Natural killer cell (primary cell): ENCODE data around the gene CORO2B. TPM values are rescaled to one million over a fixed set of nuclear protein-coding genes. Genes with fewer than 3 reads are reported as not detected.

Source experiments
- ATAC-seq, 3 donors: fragments of 150-1000 bp in 2 of 3; fragments of 200-7000 bp in 1 of 3; cut with Tn5 transposase; 1 replicate in 1 of 3; 2 replicates in 2 of 3; pipeline ENCODE4 v1.10.0; 2021; ENCODE audit warnings: mild to moderate bottlenecking in 2 of 3, moderate library complexity in 2 of 3
- DNase-seq, 2 donors: peaks; one replicate each; pipeline versions ENCODE4 v3.0.0 to v3.0.0-alpha.2; 2013 to 2021; ENCODE audit warnings: mixed read lengths in 1 of 2
- H3K27ac ChIP-seq: one replicate; pipeline ENCODE4 v1.5.1; 2013; ENCODE audit warnings: mild to moderate bottlenecking, low read length
- H3K27me3 ChIP-seq: one replicate; pipeline ENCODE4 v1.6.1; 2013; ENCODE audit warnings: low read length; ENCODE audit not compliant: control insufficient read depth, insufficient read depth
- H3K36me3 ChIP-seq: one replicate; pipeline ENCODE4 v1.6.1; 2013; ENCODE audit warnings: low read length; ENCODE audit not compliant: control insufficient read depth, insufficient read depth
- H3K4me1 ChIP-seq: one replicate; pipeline ENCODE4 v1.6.1; 2013; ENCODE audit warnings: low read length; ENCODE audit not compliant: control insufficient read depth, insufficient read depth
- H3K4me3 ChIP-seq: one replicate; pipeline ENCODE4 v1.5.1; 2013; ENCODE audit warnings: low read length
- H3K9me3 ChIP-seq: one replicate; pipeline ENCODE4 v1.6.1; 2013; ENCODE audit warnings: low read length; ENCODE audit not compliant: control insufficient read depth, insufficient read depth
- H3K27ac Mint-ChIP-seq, 2 donors: one replicate each; pipeline ENCODE4 v1.8.0; 2022; ENCODE audit warnings: mild to moderate bottlenecking in 2 of 2, mixed read lengths in 2 of 2, moderate library complexity in 1 of 2
- H3K27me3 Mint-ChIP-seq, 2 donors: one replicate each; pipeline ENCODE4 v1.8.0; 2022; ENCODE audit warnings: low read depth in 2 of 2, mixed read lengths in 2 of 2
- H3K36me3 Mint-ChIP-seq: one replicate; pipeline ENCODE4 v1.8.0; 2022; ENCODE audit warnings: mixed read lengths
- H3K4me1 Mint-ChIP-seq, 2 donors: one replicate each; pipeline ENCODE4 v1.8.0; 2022; ENCODE audit warnings: mixed read lengths in 2 of 2
- H3K4me3 Mint-ChIP-seq: one replicate; pipeline ENCODE4 v1.8.0; 2022; ENCODE audit warnings: mild to moderate bottlenecking, moderate library complexity, mixed read lengths
- H3K9me3 Mint-ChIP-seq, 2 donors: one replicate each; pipeline ENCODE4 v1.8.0; 2022; ENCODE audit warnings: mixed read lengths in 2 of 2
- WGBS: methylation state at CpG from one replicate; pipeline ENCODE4 v1.1.7; 2013; ENCODE audit warnings: missing lambda C conversion rate; ENCODE audit not compliant: insufficient coverage; 5-methylcytosine and 5-hydroxymethylcytosine counted together
- intact Hi-C: fragments of 100-400 bp; cut with micrococcal nuclease; formaldehyde crosslinking; loops from one replicate; pipeline ENCODE4 v1.14.2; 2022
- total RNA-seq, 4 donors: library from RNA; stranded (reverse); fragments of 120-200 nt in 1 of 4; gene quantifications; one replicate each; pipeline versions ENCODE4 v1.2.3 to v1.2.4, GENCODE V29; 2013 to 2022
- TF ChIP-seq, protein P1 (sequence below): fragments of 200-600 bp; IDR thresholded peaks from one replicate; pipeline ENCODE4 v1.8.0; 2022; ENCODE audit warnings: antibody characterized with exemption

Gene CORO2B
- total RNA-seq, 3 donors from 2014 or later (not counting 1 experiment from before 2014, with no cell fraction given), result 0.13 TPM; not detected in 2

DNA sequence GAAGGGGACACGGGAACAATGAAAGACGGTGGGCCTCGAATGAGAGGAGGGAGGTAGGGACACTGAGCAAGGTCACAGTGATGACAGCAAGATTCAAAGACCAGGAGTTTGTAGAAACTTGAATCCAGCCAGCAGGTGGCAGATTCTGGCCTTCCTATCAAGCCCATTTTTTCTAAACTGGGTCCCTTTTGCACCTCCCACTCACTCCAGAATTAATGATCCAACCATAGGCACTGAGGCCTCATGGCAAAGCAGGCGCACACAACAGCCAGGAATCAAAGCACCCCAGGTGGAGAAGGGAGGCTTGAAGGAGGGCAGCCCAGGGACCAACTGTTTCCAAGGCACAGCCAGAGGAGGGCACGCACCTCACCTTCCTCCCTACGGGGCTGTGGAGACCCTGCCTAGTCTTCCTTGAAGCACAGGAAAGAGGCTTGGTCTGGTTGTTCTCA is 151.7 kb downstream of the CORO2B start:
- H3K27me3 ChIP-seq, result no peaks in the 10 kb centered on the region

DNA sequence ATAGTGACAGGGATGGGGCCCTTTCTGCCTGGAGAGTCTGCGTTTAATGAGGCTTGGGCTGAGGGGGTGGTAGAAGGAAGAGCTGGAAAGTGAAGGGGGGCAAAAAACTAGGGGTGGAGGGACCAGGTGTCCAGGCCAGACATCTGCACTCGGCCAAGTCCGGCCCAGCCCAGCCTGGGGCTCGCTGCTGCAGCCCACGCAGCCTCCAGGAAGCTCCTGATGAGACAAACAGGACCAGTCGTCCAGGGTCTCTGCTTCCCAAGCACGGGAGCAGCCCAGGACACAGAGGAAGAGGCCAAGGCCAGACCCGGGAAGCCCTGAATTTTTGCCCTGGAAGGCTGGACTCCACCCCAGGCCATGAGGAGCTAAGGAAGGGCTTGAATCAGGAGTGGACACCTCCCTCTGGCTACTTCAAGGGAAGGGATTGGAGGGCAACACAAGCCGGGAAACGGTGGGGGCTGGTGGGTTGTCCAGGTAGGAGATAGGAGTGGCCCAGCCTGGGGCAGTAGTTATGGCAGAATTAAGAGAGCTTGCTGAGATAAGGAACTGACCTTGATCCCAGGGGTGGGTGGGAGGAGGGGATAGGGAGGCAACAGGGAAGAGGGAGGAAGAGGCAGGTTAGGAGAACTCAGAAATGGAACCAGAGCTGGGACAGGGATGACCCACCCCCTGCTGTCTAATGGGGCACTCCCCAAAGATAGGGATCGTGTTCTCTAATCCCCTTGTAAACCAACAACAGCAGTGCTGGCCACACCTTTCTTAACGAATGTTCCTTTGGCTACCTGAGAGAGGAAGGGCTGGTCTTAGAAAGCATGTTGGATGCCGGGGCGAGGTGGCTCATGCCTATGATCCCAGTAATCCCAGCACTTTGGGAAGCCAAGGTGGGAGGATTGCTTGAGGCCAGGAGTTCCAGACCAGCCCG is 152.4 kb downstream of the CORO2B start:
- no peak for ATAC-seq
- H3K27me3 Mint-ChIP-seq, result no peaks in the 10 kb centered on the region
- intact Hi-C loops, result loop anchor here (1.0 kb wide), 2 partner anchors 98 to 144 kb away; no protein-coding TSS in a partner anchor

More for the DNA sequence above, 151.7 kb downstream of the CORO2B start:
- Histone ChIP-seq H3K4me1 (no peaks in the 10 kb centered on the region), H3K4me3 (no peak overlapping the region), H3K9me3 (no peaks in the 10 kb centered on the region), H3K36me3 (no peaks in the 10 kb centered on the region), H3K27ac (no peak overlapping the region)
- no peak overlapping the region for H3K4me3 Mint-ChIP-seq
- no peaks in the 10 kb centered on the region for H3K9me3 Mint-ChIP-seq
- H3K27ac Mint-ChIP-seq, result no peak overlapping the region
- DNase-seq (peak in 1 of 2 donors; percentile 62), ATAC-seq (peak in 1 of 3 donors; percentile 53)
- no peaks in the 10 kb centered on the region for H3K36me3 Mint-ChIP-seq
- TF ChIP-seq, protein P1, sequence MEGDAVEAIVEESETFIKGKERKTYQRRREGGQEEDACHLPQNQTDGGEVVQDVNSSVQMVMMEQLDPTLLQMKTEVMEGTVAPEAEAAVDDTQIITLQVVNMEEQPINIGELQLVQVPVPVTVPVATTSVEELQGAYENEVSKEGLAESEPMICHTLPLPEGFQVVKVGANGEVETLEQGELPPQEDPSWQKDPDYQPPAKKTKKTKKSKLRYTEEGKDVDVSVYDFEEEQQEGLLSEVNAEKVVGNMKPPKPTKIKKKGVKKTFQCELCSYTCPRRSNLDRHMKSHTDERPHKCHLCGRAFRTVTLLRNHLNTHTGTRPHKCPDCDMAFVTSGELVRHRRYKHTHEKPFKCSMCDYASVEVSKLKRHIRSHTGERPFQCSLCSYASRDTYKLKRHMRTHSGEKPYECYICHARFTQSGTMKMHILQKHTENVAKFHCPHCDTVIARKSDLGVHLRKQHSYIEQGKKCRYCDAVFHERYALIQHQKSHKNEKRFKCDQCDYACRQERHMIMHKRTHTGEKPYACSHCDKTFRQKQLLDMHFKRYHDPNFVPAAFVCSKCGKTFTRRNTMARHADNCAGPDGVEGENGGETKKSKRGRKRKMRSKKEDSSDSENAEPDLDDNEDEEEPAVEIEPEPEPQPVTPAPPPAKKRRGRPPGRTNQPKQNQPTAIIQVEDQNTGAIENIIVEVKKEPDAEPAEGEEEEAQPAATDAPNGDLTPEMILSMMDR, result peak; percentile 67
- intact Hi-C loops, result loop anchor here (1.0 kb wide), 2 partner anchors 99 to 145 kb away; no protein-coding TSS in a partner anchor
- WGBS, result 80% methylated on average over 6 of the region's 6 CpGs
- H3K27me3 Mint-ChIP-seq, result peaks cover 3 to 5% of the 10 kb centered on the region in 2 donors
- peaks cover 0 to 6% of the 10 kb centered on the region in 2 donors for H3K4me1 Mint-ChIP-seq

DNA sequence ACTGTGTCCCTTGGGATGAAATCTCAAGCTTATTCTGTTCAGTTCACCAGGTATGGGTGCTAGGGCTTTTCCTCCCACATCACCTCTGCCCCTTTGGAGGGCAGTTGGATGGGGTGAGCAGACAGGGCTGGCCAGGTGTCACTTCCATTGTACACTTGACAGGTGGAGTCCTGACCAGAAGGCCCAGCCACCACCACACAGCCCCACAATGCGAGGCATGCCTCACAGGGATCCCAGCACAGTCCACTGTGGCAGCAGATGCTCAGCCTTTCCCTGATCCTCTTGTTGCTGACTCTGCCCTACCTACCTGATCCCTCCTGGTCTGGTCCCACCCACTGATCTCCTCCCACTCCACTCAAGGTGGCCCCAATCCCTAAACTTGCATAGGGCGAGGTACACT is 153.7 kb downstream of the CORO2B start:
- no peaks in the 10 kb centered on the region for H3K36me3 ChIP-seq
- H3K4me1 ChIP-seq, result no peaks in the 10 kb centered on the region
- no peak overlapping the region for H3K4me3 ChIP-seq
- H3K9me3 ChIP-seq, result no peaks in the 10 kb centered on the region
- no peak overlapping the region for H3K27ac ChIP-seq
- TF ChIP-seq, protein P1, result no peak
- ATAC-seq, result no peak
- Mint-ChIP-seq H3K4me3 (no peak overlapping the region), H3K4me1 (peaks cover 0 to 6% of the 10 kb centered on the region in 2 donors), H3K27ac (no peak overlapping the region), H3K9me3 (no peaks in the 10 kb centered on the region), H3K27me3 (no peaks in the 10 kb centered on the region), H3K36me3 (no peaks in the 10 kb centered on the region)
- H3K27me3 ChIP-seq, result no peaks in the 10 kb centered on the region
- DNase-seq, result no peak
- 93% methylated on average over 2 of the region's 2 CpGs for WGBS
- intact Hi-C loops, result no loop called here

More for the DNA sequence above, 152.4 kb downstream of the CORO2B start:
- Mint-ChIP-seq H3K9me3 (no peaks in the 10 kb centered on the region), H3K36me3 (no peaks in the 10 kb centered on the region), H3K4me3 (no peak overlapping the region), H3K27ac (no peak overlapping the region), H3K4me1 (peaks cover 0 to 6% of the 10 kb centered on the region in 2 donors)
- H3K4me3 ChIP-seq, result no peak overlapping the region
- H3K27me3 ChIP-seq, result no peaks in the 10 kb centered on the region
- no peaks in the 10 kb centered on the region for H3K4me1 ChIP-seq
- DNase-seq, result no peak
- H3K36me3 ChIP-seq, result no peaks in the 10 kb centered on the region
- TF ChIP-seq, protein P1, result no peak
- no peak overlapping the region for H3K27ac ChIP-seq
- WGBS, result 74% methylated on average over 15 of the region's 15 CpGs
- no peaks in the 10 kb centered on the region for H3K9me3 ChIP-seq
